ENCODE measurements around the gene ATG10. TPM values are rescaled to one million over a fixed set of nuclear protein-coding genes. Genes with fewer than 3 reads are reported as not detected.

ATG10 gene
- total RNA-seq, 4 donors from 2014 or later: 5.6 to 10.7 (median 8.3) TPM

DNA sequence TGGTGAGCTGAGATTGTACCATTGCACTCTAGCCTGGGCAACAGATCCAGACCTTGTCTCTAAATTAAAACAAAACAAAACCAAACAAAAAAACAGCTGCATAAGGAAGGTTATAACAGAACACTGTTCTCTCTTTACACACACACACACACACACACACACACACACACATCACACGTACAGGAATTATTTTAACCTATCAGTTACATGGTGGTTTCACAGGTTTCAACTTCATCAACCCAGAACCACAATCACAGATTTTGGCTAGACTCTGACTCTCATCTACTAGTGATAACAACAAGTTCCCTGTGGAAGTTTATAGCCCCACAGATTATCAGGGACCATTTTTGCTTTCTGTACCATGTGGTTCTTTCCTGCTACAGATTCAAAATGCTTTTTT is 246.1 kb downstream of the ATG10 start:
- no peak overlapping the region for H3K27ac ChIP-seq
- H3K9me3 ChIP-seq: no peaks in the 10 kb centered on the region
- H3K4me1 ChIP-seq: no peaks in the 10 kb centered on the region
- DNase-seq (ENCODE audit: low spot score in 2 of 2): no peak
- WGBS: 86% methylated on average over 1 of the region's 1 CpG
- no peaks in the 10 kb centered on the region for H3K27me3 ChIP-seq
- no peak overlapping the region for H3K4me3 ChIP-seq
- TF ChIP-seq POLR2AphosphoS5 (IDR thresholded peaks at IDR 0.05): no peak
- TF ChIP-seq EP300 (IDR thresholded peaks at IDR 0.05): no peak
- no peak for TF ChIP-seq POLR2A (IDR thresholded peaks at IDR 0.05)
- TF ChIP-seq, protein P1, sequence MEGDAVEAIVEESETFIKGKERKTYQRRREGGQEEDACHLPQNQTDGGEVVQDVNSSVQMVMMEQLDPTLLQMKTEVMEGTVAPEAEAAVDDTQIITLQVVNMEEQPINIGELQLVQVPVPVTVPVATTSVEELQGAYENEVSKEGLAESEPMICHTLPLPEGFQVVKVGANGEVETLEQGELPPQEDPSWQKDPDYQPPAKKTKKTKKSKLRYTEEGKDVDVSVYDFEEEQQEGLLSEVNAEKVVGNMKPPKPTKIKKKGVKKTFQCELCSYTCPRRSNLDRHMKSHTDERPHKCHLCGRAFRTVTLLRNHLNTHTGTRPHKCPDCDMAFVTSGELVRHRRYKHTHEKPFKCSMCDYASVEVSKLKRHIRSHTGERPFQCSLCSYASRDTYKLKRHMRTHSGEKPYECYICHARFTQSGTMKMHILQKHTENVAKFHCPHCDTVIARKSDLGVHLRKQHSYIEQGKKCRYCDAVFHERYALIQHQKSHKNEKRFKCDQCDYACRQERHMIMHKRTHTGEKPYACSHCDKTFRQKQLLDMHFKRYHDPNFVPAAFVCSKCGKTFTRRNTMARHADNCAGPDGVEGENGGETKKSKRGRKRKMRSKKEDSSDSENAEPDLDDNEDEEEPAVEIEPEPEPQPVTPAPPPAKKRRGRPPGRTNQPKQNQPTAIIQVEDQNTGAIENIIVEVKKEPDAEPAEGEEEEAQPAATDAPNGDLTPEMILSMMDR (IDR thresholded peaks at IDR 0.05): no peak
- no peaks in the 10 kb centered on the region for H3K36me3 ChIP-seq

DNA sequence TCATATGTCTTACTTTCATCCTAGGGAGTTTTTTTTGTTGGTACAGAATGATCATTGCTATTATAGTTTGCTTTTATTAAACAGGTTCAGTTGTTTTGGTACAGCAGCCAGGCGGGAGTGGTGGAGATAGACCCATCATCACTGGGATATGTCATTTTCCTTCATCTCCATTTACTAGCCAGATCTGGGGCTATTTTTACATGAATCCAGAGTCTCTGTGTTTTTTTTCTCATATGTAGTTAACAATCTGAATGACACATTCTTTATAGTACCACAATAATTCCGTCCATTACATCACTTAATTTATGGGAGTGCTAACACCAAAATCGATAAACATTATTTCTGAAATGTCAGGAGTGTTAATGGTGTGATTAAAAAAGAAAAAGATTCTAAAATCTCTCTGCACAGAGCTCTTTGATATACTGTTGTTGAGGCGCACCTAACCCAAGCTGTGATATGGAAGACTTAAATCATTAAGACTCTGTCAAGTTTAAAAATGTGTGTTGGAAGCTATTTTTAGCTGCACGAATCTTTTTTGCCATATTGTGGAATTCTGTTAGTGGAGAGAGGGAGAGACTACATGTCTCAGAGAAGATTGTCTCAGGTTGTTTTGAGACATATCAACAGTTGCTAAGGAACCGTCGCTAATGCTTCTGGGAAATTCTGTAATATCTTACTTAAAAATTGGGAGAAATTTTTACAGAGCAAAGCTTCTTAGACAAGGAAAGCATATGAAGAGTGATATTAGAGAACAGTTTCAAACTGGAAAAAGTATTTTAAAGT is 246.7 kb downstream of the ATG10 start:
- Histone ChIP-seq H3K9me3 (no peaks in the 10 kb centered on the region), H3K36me3 (no peaks in the 10 kb centered on the region), H3K27ac (no peak overlapping the region), H3K4me1 (peaks cover 4% of the 10 kb centered on the region), H3K27me3 (no peaks in the 10 kb centered on the region), H3K4me3 (no peak overlapping the region)
- TF ChIP-seq EP300 (IDR thresholded peaks at IDR 0.05) (no peak), POLR2AphosphoS5 (IDR thresholded peaks at IDR 0.05) (no peak), POLR2A (IDR thresholded peaks at IDR 0.05) (no peak)
- TF ChIP-seq, protein P1 (IDR thresholded peaks at IDR 0.05): no peak
- no peak for DNase-seq (ENCODE audit: low spot score in 2 of 2)
- 70% methylated on average over 7 of the region's 7 CpGs for WGBS

DNA sequence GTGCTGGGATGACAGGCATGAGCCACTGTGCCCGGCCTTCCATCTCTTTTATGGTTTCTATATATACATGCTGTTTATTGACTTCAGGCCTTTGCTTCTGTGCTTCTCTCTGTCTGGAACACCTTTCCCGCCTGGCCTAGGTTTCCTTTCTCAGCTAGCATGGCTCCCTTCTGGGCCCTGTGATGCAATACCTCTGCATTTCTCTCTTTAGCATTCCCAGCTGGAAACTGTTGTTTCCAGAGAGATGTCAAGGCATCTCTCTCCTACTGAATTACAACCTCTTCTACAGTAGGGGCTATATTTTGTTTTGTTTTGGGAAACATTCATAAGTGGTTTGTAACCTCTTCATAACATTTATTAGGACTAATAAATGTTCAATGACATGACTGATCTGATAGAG is 249.2 kb downstream of the ATG10 start:
- 95% methylated on average over 2 of the region's 2 CpGs for WGBS
- Histone ChIP-seq H3K4me1 (peaks cover 4% of the 10 kb centered on the region), H3K9me3 (no peaks in the 10 kb centered on the region), H3K36me3 (no peaks in the 10 kb centered on the region), H3K27ac (no peak overlapping the region), H3K27me3 (no peaks in the 10 kb centered on the region), H3K4me3 (no peak overlapping the region)
- no peak for TF ChIP-seq POLR2AphosphoS5 (IDR thresholded peaks at IDR 0.05)
- no peak for TF ChIP-seq POLR2A (IDR thresholded peaks at IDR 0.05)
- TF ChIP-seq, protein P1 (IDR thresholded peaks at IDR 0.05): no peak
- TF ChIP-seq EP300 (IDR thresholded peaks at IDR 0.05): no peak
- no peak for DNase-seq (ENCODE audit: low spot score in 2 of 2)

DNA sequence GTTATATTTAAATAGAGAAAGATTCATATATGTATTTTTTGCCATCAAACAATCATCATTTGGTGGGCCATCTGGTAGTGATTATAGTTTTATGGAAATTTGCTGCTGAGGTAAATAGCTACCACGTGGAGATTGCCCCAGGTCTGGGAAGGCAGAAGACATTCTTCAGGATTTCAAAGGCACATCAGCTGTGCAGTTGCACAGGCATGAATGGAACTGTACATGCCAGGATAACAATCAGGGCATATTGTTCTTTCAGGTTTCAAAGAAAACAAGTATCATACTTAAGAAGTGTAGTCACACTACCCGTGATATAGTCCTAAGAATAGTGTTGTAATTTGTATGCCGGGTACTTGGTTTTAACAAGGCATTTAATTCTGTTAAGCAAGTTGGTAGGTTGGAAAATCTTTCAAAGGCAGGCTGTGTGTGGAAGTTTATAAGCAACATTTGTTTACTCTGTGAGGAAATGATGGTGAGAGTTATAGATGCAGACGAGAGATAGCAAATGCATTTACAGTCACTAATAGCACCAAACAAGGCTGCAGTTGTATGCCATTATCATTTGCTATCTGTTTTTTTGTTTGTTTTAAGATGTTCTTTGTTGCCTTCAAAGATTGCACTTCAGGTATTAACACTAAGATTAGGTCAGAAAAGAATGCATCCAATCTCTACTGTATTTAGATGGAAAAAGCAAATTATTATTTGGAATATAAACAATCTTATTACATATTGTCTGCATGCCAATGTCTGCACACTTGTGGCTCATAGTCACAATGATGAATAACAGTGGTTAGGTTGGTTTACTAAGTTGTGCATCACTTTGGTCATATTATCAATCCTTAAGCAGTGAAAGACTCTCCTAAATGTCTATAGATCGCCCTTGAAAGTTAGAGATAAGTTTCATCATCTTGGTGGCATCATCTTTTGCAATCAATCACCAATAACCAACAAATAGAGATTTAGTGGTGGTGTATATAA is 251.1 kb downstream of the ATG10 start:
- no peak for DNase-seq (ENCODE audit: low spot score in 2 of 2)
- Histone ChIP-seq H3K36me3 (no peaks in the 10 kb centered on the region), H3K27me3 (no peaks in the 10 kb centered on the region), H3K27ac (no peak overlapping the region), H3K4me3 (no peak overlapping the region), H3K9me3 (no peaks in the 10 kb centered on the region), H3K4me1 (peaks cover 4% of the 10 kb centered on the region)
- 58% methylated on average over 5 of the region's 5 CpGs for WGBS
- TF ChIP-seq POLR2A (IDR thresholded peaks at IDR 0.05) (no peak), EP300 (IDR thresholded peaks at IDR 0.05) (no peak), POLR2AphosphoS5 (IDR thresholded peaks at IDR 0.05) (no peak)
- TF ChIP-seq, protein P1 (IDR thresholded peaks at IDR 0.05): no peak

All from suprapubic skin (tissue), 4 donors.